Osteoblast (primary cell): ENCODE results near the gene WDR4. TPM values are rescaled to one million over a fixed set of nuclear protein-coding genes. Genes with fewer than 3 reads are reported as not detected.
"Not testable (repeated sequence)": the region's sequence is repeated elsewhere in the genome, so short reads cannot be mapped to it uniquely, and the experiment has no call there.

Source experiments
- DNase-seq: peaks from one replicate; pipeline ENCODE4 v3.0.0; 2011; ENCODE audit warnings: low spot score, mixed read lengths; ENCODE audit not compliant: insufficient read length; ENCODE audit errors: missing footprints
- H2AFZ ChIP-seq: 2 replicates; pipeline ENCODE4 v1.6.0; 2011; ENCODE audit warnings: mild to moderate bottlenecking, low read length
- H3K27ac ChIP-seq: 2 replicates; pipeline ENCODE4 v1.5.1; 2011; ENCODE audit warnings: mild to moderate bottlenecking, low read depth, low read length, moderate library complexity
- H3K27me3 ChIP-seq: 2 replicates; pipeline ENCODE4 v1.6.0; 2012; ENCODE audit warnings: mild to moderate bottlenecking, control low read depth, inconsistent platforms, low read length, moderate library complexity; ENCODE audit not compliant: insufficient read depth
- H3K36me3 ChIP-seq: 2 replicates; pipeline ENCODE4 v1.5.1; 2011; ENCODE audit warnings: mild to moderate bottlenecking, low read length, control low read depth, moderate library complexity; ENCODE audit not compliant: insufficient read depth
- H3K4me1 ChIP-seq: 2 replicates; pipeline ENCODE4 v1.5.1; 2011; ENCODE audit warnings: mild to moderate bottlenecking, low read length, control low read depth, moderate library complexity; ENCODE audit not compliant: insufficient read depth
- H3K4me2 ChIP-seq: 2 replicates; pipeline ENCODE4 v1.6.0; 2011; ENCODE audit warnings: mild to moderate bottlenecking, low read length; ENCODE audit not compliant: insufficient read depth
- H3K4me3 ChIP-seq: fragments of 200-600 bp; sonication (generic); 3 replicates; pipeline ENCODE4 v1.5.1; 2012; ENCODE audit warnings: mild to moderate bottlenecking, low read length, inconsistent platforms; ENCODE audit not compliant: insufficient read depth
- H3K79me2 ChIP-seq: 2 replicates; pipeline ENCODE4 v1.6.0; 2012; ENCODE audit warnings: mild to moderate bottlenecking, low read length, control low read depth, inconsistent platforms; ENCODE audit not compliant: insufficient read depth
- H3K9me3 ChIP-seq: 2 replicates; pipeline ENCODE4 v1.5.1; 2011; ENCODE audit warnings: low read depth, low read length, control low read depth
- H4K20me1 ChIP-seq: 2 replicates; pipeline ENCODE4 v1.6.0; 2012; ENCODE audit warnings: mild to moderate bottlenecking, low read length, control low read depth; ENCODE audit not compliant: insufficient read depth
- CTCF ChIP-seq: IDR thresholded peaks from 2 replicates; pipeline ENCODE4 v1.5.1; 2011; ENCODE audit warnings: mild to moderate bottlenecking, low read depth, low read length, moderate library complexity; ENCODE audit errors: extremely low read depth
- total RNA-seq: library from RNA; depleted of rRNA; stranded (reverse); fragments of >200 nt; gene quantifications from 2 replicates; pipeline ENCODE4 v1.2.3, GENCODE V29; 2012

Gene WDR4
- total RNA-seq, 1 donor = 10.1 TPM

GRCh38 chr21:42843056-42843455, 36.3 kb downstream of the WDR4 start:
- Histone ChIP-seq H3K27me3 (no peaks in the 10 kb centered on the region), H3K36me3 (peaks cover 47% of the 10 kb centered on the region), H3K27ac (no peak overlapping the region), H3K4me2 (no peak overlapping the region), H3K4me3 (no peak overlapping the region), H3K79me2 (peaks cover 35% of the 10 kb centered on the region), H3K4me1 (no peaks in the 10 kb centered on the region), H3K9me3 (no peaks in the 10 kb centered on the region), H2AFZ (no peak overlapping the region), H4K20me1 (peaks cover 14% of the 10 kb centered on the region)
- TF ChIP-seq CTCF = no peak
- peak; percentile 70 for DNase-seq

GRCh38 chr21:42841916-42842655, 37.3 kb downstream of the WDR4 start:
- not testable (repeated sequence) for H3K9me3 ChIP-seq, H2AFZ ChIP-seq, H3K4me2 ChIP-seq, H3K27me3 ChIP-seq, H3K4me3 ChIP-seq, H3K4me1 ChIP-seq, H3K27ac ChIP-seq
- H4K20me1 ChIP-seq = peaks cover 14% of the 10 kb centered on the region
- peak; percentile 53 for DNase-seq
- H3K79me2 ChIP-seq = peaks cover 34% of the 10 kb centered on the region
- peaks cover 47% of the 10 kb centered on the region for H3K36me3 ChIP-seq

- peak; percentile 41 for DNase-seq
- Histone ChIP-seq H3K79me2 (peaks cover 32% of the 10 kb centered on the region), H3K4me2 (no peak overlapping the region), H3K27me3 (no peaks in the 10 kb centered on the region), H3K36me3 (peaks cover 46% of the 10 kb centered on the region), H3K27ac (no peak overlapping the region), H2AFZ (no peak overlapping the region), H3K4me3 (no peak overlapping the region), H3K9me3 (no peaks in the 10 kb centered on the region), H4K20me1 (peaks cover 14% of the 10 kb centered on the region), H3K4me1 (no peaks in the 10 kb centered on the region)
- TF ChIP-seq CTCF = no peak
Measured at GRCh38 chr21:42841156-42841915, 38.0 kb downstream of the WDR4 start.

GRCh38 chr21:42840411-42841155, 38.8 kb downstream of the WDR4 start:
- Histone ChIP-seq H3K9me3 (no peaks in the 10 kb centered on the region), H3K36me3 (peaks cover 38% of the 10 kb centered on the region), H3K27ac (no peak overlapping the region), H4K20me1 (peaks cover 12% of the 10 kb centered on the region), H3K27me3 (no peaks in the 10 kb centered on the region), H3K4me3 (no peak overlapping the region), H3K79me2 (peaks cover 25% of the 10 kb centered on the region), H2AFZ (no peak overlapping the region), H3K4me1 (no peaks in the 10 kb centered on the region), H3K4me2 (no peak overlapping the region)
- DNase-seq = peak; percentile 52
- TF ChIP-seq CTCF = no peak
